Measurements from ENCODE around the gene ECSCR.

DNA sequence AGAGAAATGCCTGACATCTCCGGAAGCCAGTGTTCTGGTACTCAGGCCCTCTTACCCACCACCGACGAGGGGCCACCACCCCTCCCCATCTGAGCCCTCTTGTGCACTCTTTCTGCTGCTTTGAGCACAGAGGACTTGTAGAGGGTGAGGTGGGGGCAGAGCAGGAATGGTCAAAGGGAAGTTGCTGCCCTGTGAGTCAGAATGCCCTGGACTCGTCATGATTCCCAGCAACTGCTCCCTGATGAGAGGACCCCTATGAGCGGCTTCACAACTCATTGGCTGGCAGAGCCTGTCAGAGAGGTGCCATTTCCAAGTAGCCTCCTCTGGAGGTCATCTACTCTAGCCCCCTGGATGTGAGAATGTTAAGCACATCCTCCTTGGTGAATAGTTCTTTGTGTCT, 845 bp downstream of the ECSCR start:
- no peak for TF ChIP-seq ZFP30 (CRISPR knock-in tag; IDR thresholded peaks at IDR 0.05)
- no peak for TF ChIP-seq ISL1 (CRISPR knock-in tag; IDR thresholded peaks at IDR 0.05)
- no peak for TF ChIP-seq CSDC2 (CRISPR knock-in tag; IDR thresholded peaks at IDR 0.05)
- TF ChIP-seq ZC3H10 (CRISPR knock-in tag; IDR thresholded peaks at IDR 0.05): no peak
